Activated CD4-positive, alpha-beta T cell treated with anti-CD3 and anti-CD28 coated beads, Interleukin-2, amount 50 U/mL, for 16 hours (primary cell): ENCODE data around the gene SCAF8.
"Not testable (repeated sequence)": the region's sequence is repeated elsewhere in the genome, so short reads cannot be mapped to it uniquely, and the experiment has no call there.

Experiments used
- DNase-seq: peaks from one replicate; pipeline ENCODE4 v3.0.0-alpha.2; 2020

Gene SCAF8, protein sequence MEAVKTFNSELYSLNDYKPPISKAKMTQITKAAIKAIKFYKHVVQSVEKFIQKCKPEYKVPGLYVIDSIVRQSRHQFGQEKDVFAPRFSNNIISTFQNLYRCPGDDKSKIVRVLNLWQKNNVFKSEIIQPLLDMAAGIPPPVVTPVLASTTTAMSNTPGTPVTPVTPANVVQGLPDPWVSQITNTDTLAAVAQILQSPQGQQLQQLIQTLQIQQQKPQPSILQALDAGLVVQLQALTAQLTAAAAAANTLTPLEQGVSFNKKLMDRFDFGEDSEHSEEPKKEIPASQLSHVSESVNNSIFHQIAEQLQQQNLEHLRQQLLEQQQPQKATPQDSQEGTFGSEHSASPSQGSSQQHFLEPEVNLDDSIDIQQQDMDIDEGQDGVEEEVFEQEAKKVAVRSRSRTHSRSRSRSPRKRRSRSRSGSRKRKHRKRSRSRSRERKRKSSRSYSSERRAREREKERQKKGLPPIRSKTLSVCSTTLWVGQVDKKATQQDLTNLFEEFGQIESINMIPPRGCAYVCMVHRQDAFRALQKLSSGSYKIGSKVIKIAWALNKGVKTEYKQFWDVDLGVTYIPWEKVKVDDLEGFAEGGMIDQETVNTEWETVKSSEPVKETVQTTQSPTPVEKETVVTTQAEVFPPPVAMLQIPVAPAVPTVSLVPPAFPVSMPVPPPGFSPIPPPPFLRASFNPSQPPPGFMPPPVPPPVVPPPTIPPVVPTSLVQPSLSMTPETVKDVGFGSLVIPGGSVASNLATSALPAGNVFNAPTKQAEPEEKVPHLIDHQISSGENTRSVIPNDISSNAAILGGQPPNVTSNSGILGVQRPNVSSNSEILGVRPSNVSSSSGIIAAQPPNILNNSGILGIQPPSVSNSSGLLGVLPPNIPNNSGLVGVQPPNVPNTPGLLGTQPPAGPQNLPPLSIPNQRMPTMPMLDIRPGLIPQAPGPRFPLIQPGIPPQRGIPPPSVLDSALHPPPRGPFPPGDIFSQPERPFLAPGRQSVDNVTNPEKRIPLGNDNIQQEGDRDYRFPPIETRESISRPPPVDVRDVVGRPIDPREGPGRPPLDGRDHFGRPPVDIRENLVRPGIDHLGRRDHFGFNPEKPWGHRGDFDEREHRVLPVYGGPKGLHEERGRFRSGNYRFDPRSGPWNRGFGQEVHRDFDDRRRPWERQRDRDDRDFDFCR (N-terminal part only)

DNA sequence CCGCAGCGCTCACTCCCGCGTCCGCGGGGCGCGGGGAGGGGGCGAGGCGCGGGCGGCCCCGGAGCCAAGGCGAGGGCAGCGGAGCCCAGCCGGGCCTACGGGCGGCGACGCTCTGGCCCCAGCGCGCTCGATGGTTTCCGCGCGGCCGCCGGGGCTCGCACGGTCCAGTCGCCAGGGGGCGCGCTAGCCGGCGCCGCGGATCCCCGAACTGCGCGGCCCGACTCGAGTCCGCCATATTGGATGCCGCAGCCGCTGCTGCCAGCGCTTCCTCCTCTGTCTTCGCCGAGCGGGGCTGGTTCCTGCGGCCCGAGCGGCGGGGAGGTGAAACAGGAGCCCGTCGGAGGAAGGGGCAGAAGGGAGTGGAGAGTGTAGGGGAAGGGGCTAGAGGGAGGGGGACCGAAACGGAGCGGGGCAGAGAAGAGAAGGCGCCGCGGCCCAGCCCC lies at the start of gene SCAF8:
TSS of gene SCAF8 (plus strand) at position 234 of the 443 bp plus-strand sequence. CDS start 485 bp downstream, outside the sequence.
- DNase-seq = peak; percentile 84

DNA sequence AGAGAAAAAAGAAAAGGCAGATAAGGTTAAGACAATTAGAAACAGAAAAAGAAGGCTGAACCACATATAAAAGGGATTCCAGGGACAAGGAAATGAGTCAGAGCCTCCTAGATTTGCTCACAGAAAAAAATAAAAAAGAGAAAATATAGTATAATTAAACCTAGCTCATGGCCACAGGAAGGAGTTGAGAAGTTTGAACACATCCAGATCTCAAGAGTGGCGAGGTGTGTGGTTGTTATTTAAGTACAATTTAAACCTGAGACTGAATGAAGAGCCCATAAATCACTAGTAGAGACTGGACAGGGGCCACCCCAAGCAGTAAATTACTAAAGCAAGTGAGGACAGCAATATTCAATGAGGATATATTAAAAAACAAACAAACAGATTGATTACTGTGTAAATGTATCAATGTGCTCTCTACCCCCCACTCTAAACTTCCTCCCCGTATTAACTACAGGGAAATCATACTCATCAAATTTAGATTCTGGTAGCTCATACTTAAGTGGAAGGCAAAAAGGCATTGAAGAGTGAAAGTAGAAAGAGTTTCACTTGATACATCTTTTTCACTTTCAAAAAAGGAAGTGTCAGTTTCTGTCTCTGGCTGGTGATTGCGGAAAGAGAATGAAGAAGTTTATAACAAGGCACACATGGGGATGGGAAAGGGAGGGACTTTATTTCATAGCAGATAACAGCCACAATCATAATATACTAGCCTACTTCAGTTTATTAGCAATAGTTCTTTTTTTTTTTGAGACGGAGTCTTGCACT lies 49.3 kb upstream of the SCAF8 start:
- peak; percentile 34 for DNase-seq

DNA sequence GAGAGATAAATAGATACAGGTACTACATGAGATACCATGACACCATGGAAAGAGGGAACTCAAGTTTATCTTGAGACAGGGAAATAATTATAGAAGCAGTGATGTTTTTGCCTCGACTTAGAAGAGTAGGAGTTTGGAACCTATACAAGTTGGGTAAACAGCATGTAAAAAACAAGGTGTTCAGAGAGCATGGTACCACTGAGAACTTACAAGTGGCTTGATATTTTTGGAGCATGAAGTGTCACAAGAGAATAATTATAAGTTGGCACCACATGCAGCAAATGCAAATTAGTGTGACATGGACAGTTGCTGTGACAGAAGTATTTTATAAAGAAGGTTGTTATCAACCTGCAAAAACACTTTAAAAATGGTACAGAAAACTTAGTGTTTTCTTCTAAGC lies 47.1 kb upstream of the SCAF8 start:
- DNase-seq = no peak

DNA sequence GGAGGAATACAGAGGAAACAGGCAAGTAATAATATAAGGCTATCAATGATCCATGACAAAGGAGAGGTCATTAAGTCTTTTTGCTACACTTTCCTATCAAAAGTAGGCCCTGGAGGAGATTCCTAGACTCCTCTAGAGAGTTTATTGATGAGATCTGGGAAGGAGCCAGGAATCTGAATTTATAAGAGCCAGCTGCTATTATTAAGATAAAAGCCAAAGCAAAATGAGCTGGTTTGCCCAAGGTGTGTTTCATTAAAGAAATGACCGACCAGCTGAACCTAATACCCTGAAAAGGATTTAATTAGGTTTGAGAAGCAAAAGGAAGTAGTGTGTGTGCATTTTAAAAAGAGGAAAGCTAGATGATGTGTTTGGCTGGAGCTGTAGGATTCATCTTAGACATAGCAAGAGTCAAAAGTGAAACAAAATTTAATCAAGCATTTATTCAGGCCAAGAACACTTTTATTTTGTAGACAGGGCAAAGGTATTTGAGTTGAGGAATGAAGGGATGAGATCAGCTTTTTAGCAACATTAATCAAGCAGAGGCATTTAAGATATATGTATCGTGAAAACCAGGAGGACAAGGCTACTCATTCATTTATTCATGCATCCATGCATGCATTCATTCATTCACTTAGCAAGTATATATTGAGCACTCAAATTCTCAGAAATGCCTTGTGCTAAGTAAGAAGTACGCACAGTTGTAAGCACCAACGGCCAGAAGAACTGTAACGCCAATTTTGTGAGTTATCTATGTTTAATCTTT lies 43.5 kb upstream of the SCAF8 start:
- no peak for DNase-seq

DNA sequence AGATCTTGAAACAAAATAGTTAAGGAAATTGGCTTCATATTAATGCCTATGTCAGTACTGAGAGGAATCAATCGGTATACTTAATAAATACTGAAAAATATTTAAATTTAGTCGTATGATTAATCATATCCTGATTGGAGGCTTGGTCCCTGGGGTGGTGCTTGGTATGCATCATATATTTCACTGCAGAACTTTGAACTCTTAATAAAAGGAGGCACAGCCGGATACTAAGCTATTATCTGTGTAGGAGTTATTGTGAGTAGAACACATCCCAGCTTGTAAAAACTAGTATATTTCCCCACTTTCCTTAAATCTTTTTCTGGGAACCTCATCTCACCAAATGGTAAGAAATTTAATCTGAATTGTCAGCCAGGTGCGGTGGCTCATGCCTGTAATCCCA lies 42.4 kb upstream of the SCAF8 start:
- DNase-seq = no peak

DNA sequence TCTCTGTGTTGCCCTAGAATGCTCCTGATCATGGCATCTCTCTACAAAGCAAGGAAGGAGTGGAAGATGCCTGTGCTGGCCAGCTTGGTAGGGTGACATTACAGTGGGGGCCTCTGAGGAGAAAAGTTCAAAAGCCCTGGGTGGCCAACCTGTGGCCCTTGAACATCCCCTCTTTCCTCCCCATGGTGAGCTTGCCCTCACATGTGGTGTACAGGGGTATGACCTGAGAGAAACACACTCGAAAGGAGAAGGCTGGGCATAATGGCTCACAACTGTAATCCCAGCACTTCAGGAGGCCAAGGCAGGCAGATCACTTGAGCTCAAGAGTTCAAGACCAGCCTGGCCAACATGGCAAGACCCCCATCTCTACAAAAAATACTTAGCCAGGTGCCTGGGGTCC lies 36.6 kb upstream of the SCAF8 start:
- DNase-seq = no peak

DNA sequence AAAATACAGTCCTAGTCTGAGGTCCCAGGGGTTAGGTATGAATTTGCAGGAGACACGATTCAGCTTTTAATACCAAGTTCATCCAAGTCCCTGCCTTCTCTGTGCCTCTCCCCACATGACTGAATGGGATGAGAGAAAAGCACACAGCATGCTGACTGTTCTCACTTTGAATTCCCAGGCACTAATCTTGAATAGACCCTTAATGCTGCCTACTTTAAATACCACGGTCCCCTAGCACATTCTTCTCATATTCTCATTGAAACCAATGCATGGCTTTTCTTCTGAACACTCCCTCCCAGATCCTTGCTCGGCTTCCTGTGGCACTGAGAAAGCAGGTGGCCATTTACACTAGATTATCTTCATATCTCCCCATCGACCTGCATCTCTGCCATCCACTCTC lies 30.1 kb upstream of the SCAF8 start:
- DNase-seq = no peak

DNA sequence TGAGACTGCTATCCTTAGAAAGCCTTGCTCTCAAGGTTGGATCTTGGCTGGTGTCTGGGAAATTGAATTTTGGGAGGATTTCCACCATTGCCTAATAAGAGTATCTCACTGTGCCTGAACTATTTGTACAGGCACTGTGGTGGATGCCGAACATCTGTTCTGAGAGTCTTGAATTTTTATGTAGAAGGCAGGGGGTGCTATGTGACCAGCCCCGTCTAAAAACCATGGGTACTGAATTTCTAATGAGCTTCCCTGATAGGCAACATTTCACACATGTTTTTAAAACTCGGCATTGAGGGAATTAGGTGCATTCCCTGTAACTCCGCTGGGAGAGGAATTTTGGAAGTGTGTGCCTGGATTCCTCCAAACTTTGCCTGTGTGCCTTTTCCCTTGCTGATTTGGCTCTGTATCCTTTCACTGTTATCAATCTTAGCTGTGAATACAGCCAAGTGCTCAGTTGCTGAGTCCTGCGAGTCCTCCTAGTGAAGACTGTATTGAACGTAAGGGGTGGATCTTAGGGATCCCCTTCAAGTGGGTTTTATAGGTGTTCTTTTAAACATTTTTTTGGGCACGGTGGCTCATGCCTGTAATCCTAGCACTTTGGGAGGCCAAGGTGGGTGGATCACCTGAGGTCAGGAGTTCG lies 27.6 kb upstream of the SCAF8 start:
- no peak for DNase-seq

DNA sequence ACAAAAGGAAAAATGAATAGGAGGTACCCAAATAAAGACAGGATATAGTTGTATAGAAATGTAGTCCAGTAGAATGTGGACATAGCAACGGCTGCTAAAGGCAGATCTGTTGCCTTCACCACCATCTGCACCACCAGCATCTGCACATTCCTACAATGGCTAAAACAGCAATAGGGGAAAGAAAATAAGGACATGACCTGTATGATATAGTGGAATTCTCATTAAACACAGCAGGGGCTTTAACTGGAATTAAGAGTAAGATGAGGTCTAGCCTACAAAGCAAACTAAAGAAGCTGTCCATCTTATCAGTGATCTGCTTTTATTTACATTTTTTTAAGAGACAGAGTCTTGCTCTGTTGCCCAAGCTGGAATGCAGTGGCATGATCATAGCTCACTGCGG lies 26.8 kb upstream of the SCAF8 start:
- no peak for DNase-seq

DNA sequence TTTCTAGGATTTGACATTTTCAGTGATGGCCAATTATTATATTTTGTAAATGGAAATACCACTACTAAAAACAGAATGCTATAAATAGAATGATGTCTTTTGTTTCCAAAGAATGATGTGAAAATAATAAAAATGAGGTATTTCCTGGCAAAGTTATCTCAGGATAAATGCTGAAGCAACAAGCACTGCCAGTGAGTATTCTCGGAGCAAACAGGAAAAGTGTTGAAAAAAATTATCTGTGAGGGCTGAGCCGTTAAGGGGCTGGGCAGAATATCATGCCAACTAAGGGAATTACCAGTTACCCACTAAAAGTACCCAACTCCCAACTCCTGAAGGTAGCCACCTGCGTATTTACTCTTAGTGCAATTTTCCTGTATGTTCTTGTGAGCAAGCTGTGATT lies 23.6 kb upstream of the SCAF8 start:
- DNase-seq = no peak

DNA sequence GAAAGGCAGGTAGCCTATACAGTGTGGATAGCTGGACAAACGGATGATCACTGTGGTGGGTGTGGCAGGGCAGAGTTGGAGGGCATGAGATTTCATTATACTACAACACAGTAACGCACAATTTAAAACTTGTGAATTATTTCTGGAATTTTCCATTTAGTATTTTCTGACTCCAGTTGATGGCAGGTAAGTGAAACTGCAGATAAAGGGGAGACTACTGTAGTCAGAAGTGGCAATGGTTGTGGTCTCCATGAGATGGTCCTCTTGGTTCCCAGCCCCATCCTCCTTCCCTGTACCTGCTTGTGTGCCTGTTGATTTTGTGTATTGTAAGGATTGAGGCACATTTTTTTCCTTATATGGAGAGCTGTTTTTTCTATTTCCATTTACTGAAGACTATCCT lies 22.5 kb upstream of the SCAF8 start:
- no peak for DNase-seq

DNA sequence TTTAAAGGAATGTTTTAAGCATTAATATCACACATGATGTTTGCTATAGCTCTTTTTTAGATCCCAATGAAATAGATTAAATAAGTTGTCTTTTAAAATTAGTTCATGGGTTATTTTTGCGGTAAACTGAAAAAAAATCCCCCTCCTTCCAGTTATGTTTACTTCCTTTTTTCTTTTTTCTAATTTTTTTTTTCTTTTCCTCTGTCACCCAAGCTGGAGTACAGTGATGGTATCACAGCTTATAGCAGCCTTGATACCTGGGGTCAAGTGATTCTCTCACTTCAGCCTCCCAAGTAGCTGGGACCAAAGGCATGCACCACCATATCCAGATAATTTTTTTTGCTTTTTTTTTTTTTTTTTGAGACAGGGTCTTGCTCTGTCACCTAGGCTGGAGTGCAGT lies 17.8 kb upstream of the SCAF8 start:
- DNase-seq = no peak

DNA sequence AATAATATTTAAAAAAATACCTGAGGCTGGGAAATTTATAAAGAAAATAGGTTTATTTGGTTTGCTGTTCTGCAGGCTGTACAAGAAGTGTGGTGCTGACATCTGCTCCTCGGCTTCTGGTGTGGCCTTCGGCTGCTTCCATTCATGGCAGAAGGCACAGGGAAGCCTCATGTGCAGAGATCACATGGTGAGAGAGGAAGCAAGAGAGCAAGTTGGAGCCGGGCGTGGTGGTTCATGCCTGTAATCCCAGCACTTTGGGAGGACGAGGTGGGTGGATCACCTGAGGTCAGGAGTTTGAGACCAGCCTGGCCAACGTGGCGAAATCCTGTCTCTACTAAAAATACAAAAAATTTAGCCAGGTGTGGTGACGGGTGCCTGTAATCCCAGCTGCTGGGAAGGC lies 16.9 kb upstream of the SCAF8 start:
- DNase-seq = not testable (repeated sequence)

DNA sequence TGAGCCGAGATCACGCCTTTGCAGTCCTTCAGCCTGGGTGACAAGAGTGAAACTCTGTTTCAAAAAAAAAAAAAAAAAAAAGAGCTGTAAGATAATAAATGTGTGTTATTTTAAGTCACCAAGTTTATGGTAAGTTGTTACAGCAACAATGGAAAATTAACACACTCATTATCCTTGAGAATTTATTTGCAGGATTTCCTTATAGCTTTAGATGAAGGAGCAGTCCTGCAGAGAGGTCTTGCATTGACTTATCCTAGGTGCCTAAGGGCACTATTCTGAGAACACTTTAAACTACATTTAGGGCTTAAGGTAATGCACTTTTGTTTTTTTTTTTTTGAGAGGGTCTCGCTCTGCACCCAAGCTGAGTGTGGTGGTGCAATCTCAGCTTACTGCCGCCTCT lies 13.8 kb upstream of the SCAF8 start:
- DNase-seq = no peak

DNA sequence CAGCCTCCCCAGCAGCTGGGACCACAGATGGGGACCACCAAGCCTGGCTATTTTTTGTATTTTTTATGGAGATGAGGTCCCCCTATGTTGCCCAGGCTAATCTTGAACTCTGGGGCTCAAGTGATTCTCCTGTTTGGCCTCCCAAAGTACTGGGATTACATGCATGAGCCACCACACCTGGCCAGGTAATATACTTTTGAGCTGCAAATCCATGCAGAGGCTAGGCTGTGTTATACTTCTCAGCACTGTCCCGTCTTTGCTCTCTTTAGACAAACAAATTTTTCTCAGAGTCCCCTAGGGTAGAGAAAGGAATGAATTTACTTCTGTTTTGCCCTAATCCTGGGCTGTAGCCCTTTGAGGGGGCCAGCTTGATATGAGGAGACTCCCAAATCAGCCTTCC lies 13.4 kb upstream of the SCAF8 start:
- DNase-seq = no peak

DNA sequence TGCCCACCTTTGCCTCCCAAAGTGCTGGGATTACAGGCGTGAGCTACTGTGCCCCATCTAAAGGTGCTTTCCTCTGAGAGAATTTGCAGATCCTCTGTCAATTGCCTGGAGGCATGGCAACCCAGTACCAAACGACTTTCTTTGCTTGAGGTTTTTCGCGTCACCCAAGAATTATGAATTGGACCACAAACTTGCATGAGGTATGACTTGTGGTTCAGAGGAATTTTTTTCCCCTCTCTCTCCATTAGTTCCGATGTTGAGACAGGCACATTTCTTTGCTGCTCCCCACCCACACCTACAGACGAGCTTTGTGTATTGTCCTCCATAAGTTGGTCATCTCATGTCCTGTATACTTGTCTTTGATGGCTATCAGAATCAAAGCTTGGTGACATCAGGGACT lies 11.8 kb upstream of the SCAF8 start:
- DNase-seq = no peak

DNA sequence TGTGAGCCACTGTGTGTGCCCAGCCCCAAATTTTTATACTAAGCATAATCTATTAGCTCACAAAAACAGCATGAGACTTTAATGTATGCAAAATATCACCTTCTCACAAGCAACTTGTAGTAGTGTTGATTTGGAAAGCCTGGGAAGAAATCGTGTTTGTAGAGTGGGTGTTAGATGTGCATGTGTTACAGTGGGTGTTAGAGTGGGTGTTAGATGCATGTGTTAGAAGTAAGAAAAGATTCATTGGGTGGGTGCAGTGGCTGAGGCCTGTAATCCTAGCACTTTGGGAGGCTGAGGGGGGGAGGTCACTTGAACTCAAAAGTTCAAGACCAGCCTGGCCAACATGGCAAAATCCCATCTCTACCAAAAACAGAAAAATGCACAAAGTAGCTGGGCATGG lies 6.3 kb upstream of the SCAF8 start:
- no peak for DNase-seq

DNA sequence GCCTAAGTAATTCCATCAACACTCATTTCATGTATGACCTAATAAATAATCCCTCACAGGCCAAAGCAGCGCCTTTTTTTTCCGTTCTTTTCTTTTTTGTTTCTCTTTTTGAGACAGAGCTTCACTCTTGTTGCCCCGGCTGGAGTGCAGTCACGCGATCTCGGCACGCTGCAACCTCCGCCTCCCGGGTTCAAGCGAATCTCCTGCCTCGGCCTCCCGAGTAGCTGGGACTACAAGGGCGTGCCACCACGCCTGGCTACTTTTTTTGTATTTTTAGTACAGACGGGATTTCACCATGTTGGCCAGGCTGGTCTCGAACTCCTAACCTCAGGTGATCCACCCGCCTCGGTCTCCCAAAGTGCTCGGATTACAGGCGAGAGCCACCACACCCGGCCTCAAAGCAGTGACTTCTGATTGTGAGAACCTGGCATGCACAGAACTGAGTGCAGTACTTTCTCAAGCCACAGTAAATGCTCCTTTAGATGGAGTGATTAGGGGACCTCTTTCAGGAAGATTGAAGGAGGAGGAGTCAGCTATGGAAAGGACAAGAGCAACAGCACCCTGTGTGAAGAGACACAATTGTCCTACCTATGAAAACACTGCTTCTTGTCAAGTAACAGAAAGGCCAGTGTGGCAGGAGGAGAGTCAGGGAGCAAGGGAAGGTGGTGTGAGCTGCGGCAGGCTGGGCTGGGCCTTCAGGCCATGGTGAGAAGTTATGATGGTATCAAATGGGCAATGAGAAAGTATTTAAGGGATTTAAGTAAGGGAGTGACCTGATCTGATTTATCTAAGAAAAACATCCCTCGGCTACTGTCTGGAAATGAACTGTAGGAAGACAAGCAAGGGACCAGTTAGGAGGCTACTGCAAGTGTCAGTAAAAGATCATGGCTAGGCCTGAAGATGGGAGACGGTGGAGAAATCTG lies 1.7 kb upstream of the SCAF8 start:
- DNase-seq = no peak

DNA sequence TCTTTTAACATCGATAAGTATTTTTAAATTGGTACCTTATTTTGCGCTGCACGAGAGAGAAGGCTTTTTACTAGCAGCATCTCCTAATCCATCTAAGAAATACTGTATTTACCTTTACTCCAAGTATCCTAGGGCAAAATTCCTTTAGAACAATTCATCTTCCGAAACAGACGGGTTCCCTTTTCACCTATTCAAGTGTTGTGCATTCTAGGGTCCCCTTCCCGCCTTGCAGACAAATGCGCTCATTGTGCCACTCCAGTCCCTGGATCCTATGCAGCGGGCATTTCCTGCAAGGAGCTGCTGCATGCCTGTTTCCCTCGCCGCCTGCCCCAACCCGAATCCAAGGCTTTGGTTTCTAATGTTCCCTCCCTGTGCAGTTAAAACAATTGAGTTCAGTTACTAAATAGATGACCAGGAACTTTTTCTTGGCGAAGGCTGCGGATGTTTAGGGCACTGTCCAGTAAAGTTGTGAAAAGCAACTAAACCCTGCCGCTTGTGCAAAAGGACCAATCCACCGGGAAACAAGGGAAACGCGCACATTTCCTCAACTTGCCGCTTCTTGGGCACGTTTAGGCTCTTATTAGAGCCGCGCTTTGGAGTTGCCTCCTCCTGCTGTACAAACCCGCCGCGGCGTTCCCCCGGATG lies 556 bp upstream of the SCAF8 start:
- no peak for DNase-seq
